Trophoblast cell (in vitro differentiated cells and primary cell): ENCODE measurements around the gene VTI1B.
"Not testable (repeated sequence)": the region's sequence is repeated elsewhere in the genome, so short reads cannot be mapped to it uniquely, and the experiment has no call there.

Experiments
- DNase-seq, 2 donors: peaks; one replicate each; pipeline ENCODE4 v3.0.0-alpha.2; 2016
- H2AFZ ChIP-seq: 2 replicates; pipeline ENCODE4 v1.6.1; 2013; ENCODE audit warnings: low read length, moderate library complexity, mild to moderate bottlenecking; ENCODE audit not compliant: insufficient read depth, poor library complexity
- H2AK5ac ChIP-seq: 2 replicates; pipeline ENCODE4 v1.6.1; 2013; ENCODE audit warnings: mild to moderate bottlenecking, low read length
- H2BK120ac ChIP-seq: 2 replicates; pipeline ENCODE4 v1.6.1; 2013; ENCODE audit warnings: low read length, mild to moderate bottlenecking, moderate library complexity; ENCODE audit not compliant: insufficient read depth, poor library complexity
- H2BK12ac ChIP-seq: 2 replicates; pipeline ENCODE4 v1.6.1; 2013; ENCODE audit warnings: mild to moderate bottlenecking, low read length, moderate library complexity
- H2BK5ac ChIP-seq: 2 replicates; pipeline ENCODE4 v1.6.1; 2013; ENCODE audit warnings: low read length, low read depth, moderate library complexity, mild to moderate bottlenecking; ENCODE audit not compliant: poor library complexity
- H3K14ac ChIP-seq: 2 replicates; pipeline ENCODE4 v1.6.1; 2013; ENCODE audit warnings: mild to moderate bottlenecking, low read length
- H3K18ac ChIP-seq: 2 replicates; pipeline ENCODE4 v1.6.1; 2013; ENCODE audit warnings: mild to moderate bottlenecking, low read length
- H3K23ac ChIP-seq: 2 replicates; pipeline ENCODE4 v1.6.1; 2013; ENCODE audit warnings: low read length
- H3K27ac ChIP-seq: 2 replicates; pipeline ENCODE4 v1.5.1; 2013; ENCODE audit warnings: low read depth, mild to moderate bottlenecking, inconsistent platforms, low read length, moderate library complexity
- H3K27me3 ChIP-seq: 2 replicates; pipeline ENCODE4 v1.6.1; 2013; ENCODE audit warnings: inconsistent platforms, mild to moderate bottlenecking, low read length, moderate library complexity; ENCODE audit not compliant: insufficient read depth
- H3K36me3 ChIP-seq, 2 experiments: 1 replicate in 1 of 2; 2 replicates in 1 of 2; pipeline ENCODE4 v1.6.1; 2013; ENCODE audit warnings: low read length in 2 of 2, mild to moderate bottlenecking in 2 of 2, moderate library complexity in 1 of 2; ENCODE audit not compliant: insufficient read depth in 2 of 2, control insufficient read depth in 1 of 2
- H3K4ac ChIP-seq: 2 replicates; pipeline ENCODE4 v1.6.1; 2013; ENCODE audit warnings: low read depth, mild to moderate bottlenecking, low read length, moderate library complexity
- H3K4me1 ChIP-seq, 2 experiments: 1 replicate in 1 of 2; 2 replicates in 1 of 2; pipeline ENCODE4 v1.6.1; 2013; ENCODE audit warnings: low read length in 2 of 2, mild to moderate bottlenecking in 2 of 2, moderate library complexity in 1 of 2; ENCODE audit not compliant: insufficient read depth in 2 of 2, control insufficient read depth in 1 of 2
- H3K4me2 ChIP-seq: 2 replicates; pipeline ENCODE4 v1.6.1; 2013; ENCODE audit warnings: inconsistent platforms, mild to moderate bottlenecking, low read length, moderate library complexity
- H3K4me3 ChIP-seq: 2 replicates; pipeline ENCODE4 v1.5.1; 2013; ENCODE audit warnings: mild to moderate bottlenecking, low read depth, low read length, inconsistent platforms
- H3K79me1 ChIP-seq: one replicate; pipeline ENCODE4 v1.6.1; 2013; ENCODE audit warnings: low read length
- H3K79me2 ChIP-seq: 2 replicates; pipeline ENCODE4 v1.6.1; 2013; ENCODE audit warnings: low read length, mild to moderate bottlenecking; ENCODE audit not compliant: control insufficient read depth, insufficient read depth, poor library complexity
- H3K9ac ChIP-seq: 2 replicates; pipeline ENCODE4 v1.6.1; 2013; ENCODE audit warnings: mild to moderate bottlenecking, low read length
- H3K9me3 ChIP-seq: 2 replicates; pipeline ENCODE4 v1.6.1; 2013; ENCODE audit warnings: low read depth, mild to moderate bottlenecking, control low read depth, inconsistent platforms, low read length; ENCODE audit not compliant: insufficient read depth
- H4K12ac ChIP-seq: 2 replicates; pipeline ENCODE4 v1.6.1; 2013; ENCODE audit warnings: low read depth, mild to moderate bottlenecking, low read length, moderate library complexity
- H4K8ac ChIP-seq: 2 replicates; pipeline ENCODE4 v1.6.1; 2013; ENCODE audit warnings: low read depth, mild to moderate bottlenecking, low read length, moderate library complexity
- H4K91ac ChIP-seq: one replicate; pipeline ENCODE4 v1.6.1; 2013; ENCODE audit warnings: low read depth, mild to moderate bottlenecking, low read length, moderate library complexity
- WGBS: extraction: QIAGEN DNeasy Blood & Tissue Kit; methylation state at CpG from one replicate; pipeline ENCODE4 v1.1.7; 2013; ENCODE audit warnings: missing lambda C conversion rate; ENCODE audit not compliant: insufficient read length, insufficient coverage; ENCODE audit errors: extremely low coverage; 5-methylcytosine and 5-hydroxymethylcytosine counted together

Gene VTI1B

GRCh38 chr14:67719385-67719784 is 45.0 kb upstream of the VTI1B start:
- H3K14ac ChIP-seq, H3K4me3 ChIP-seq, H2AFZ ChIP-seq, H2BK5ac ChIP-seq, H3K79me1 ChIP-seq, H3K4me1 ChIP-seq, H4K8ac ChIP-seq, H2BK120ac ChIP-seq, H3K9me3 ChIP-seq, H2BK12ac ChIP-seq, DNase-seq, H3K79me2 ChIP-seq, H3K4ac ChIP-seq, H3K18ac ChIP-seq, H2AK5ac ChIP-seq, H3K4me2 ChIP-seq, H4K91ac ChIP-seq, H4K12ac ChIP-seq, H3K36me3 ChIP-seq, H3K27me3 ChIP-seq, H3K27ac ChIP-seq, H3K23ac ChIP-seq, H3K9ac ChIP-seq: not testable (repeated sequence)
- no CpG with 5 or more reads among the region's 3 CpGs for WGBS

GRCh38 chr14:67718265-67718664 is 43.8 kb upstream of the VTI1B start:
- H3K4me3 ChIP-seq: no peak overlapping the region
- no peak overlapping the region for H4K8ac ChIP-seq
- no peak overlapping the region for H2AK5ac ChIP-seq
- DNase-seq: no peak
- no peaks in the 10 kb centered on the region for H3K9me3 ChIP-seq
- no peak overlapping the region for H3K27ac ChIP-seq
- H3K9ac ChIP-seq: no peak overlapping the region
- no peaks in the 10 kb centered on the region for H3K36me3 ChIP-seq
- no peak overlapping the region for H2BK120ac ChIP-seq
- no peak overlapping the region for H2AFZ ChIP-seq
- no peak overlapping the region for H4K12ac ChIP-seq
- no peak overlapping the region for H2BK12ac ChIP-seq
- H3K4me1 ChIP-seq: no peaks in the 10 kb centered on the region
- no peak overlapping the region for H4K91ac ChIP-seq
- no CpG with 5 or more reads among the region's 2 CpGs for WGBS
- no peak overlapping the region for H3K18ac ChIP-seq
- no peaks in the 10 kb centered on the region for H3K27me3 ChIP-seq
- H3K4ac ChIP-seq: no peak overlapping the region
- H3K79me1 ChIP-seq: no peaks in the 10 kb centered on the region
- no peak overlapping the region for H3K14ac ChIP-seq
- no peak overlapping the region for H3K4me2 ChIP-seq
- H3K79me2 ChIP-seq: no peaks in the 10 kb centered on the region
- no peak overlapping the region for H2BK5ac ChIP-seq
- no peak overlapping the region for H3K23ac ChIP-seq

- Histone ChIP-seq H3K9ac (no peak overlapping the region), H3K36me3 (no peaks in the 10 kb centered on the region), H3K4me2 (no peak overlapping the region), H3K27me3 (no peaks in the 10 kb centered on the region), H2AK5ac (no peak overlapping the region), H4K91ac (no peak overlapping the region), H2BK5ac (no peak overlapping the region), H3K18ac (no peak overlapping the region), H4K8ac (no peak overlapping the region), H3K27ac (no peak overlapping the region), H3K4me3 (no peak overlapping the region), H3K23ac (no peak overlapping the region), H3K4ac (no peak overlapping the region), H2BK120ac (no peak overlapping the region), H4K12ac (no peak overlapping the region), H3K4me1 (no peaks in the 10 kb centered on the region), H3K79me2 (no peaks in the 10 kb centered on the region), H3K79me1 (no peaks in the 10 kb centered on the region), H2AFZ (no peak overlapping the region), H3K9me3 (no peaks in the 10 kb centered on the region), H3K14ac (no peak overlapping the region), H2BK12ac (no peak overlapping the region)
- 100% methylated on average over 1 of the region's 1 CpG for WGBS
- no peak for DNase-seq
Measured at GRCh38 chr14:67717048-67717447, 42.6 kb upstream of the VTI1B start.

- DNase-seq: no peak
- H3K4me2 ChIP-seq: no peak overlapping the region
Measured at GRCh38 chr14:67710209-67710608, 35.8 kb upstream of the VTI1B start.

More at GRCh38 chr14:67710209-67710608, 35.8 kb upstream of the VTI1B start:
- Histone ChIP-seq H3K79me1 (no peaks in the 10 kb centered on the region), H3K4me3 (no peak overlapping the region), H3K27ac (no peak overlapping the region), H4K12ac (no peak overlapping the region), H3K18ac (no peak overlapping the region), H3K4ac (no peak overlapping the region), H3K14ac (no peak overlapping the region), H3K4me1 (no peaks in the 10 kb centered on the region), H2BK120ac (no peak overlapping the region), H4K91ac (no peak overlapping the region), H3K23ac (no peak overlapping the region), H3K9me3 (no peaks in the 10 kb centered on the region), H2AK5ac (no peak overlapping the region), H3K27me3 (no peaks in the 10 kb centered on the region), H3K9ac (no peak overlapping the region), H2AFZ (no peak overlapping the region), H3K79me2 (no peaks in the 10 kb centered on the region), H2BK5ac (no peak overlapping the region), H3K36me3 (no peaks in the 10 kb centered on the region), H2BK12ac (no peak overlapping the region), H4K8ac (no peak overlapping the region)
- WGBS: no CpG with 5 or more reads among the region's 2 CpGs
